Hepatocyte (in vitro differentiated cells): ENCODE data around the gene FBN1. TPM values are rescaled to one million over a fixed set of nuclear protein-coding genes. Genes with fewer than 3 reads are reported as not detected.
A peak's percentile ranks its signal among the peaks of the same experiment; 100 is the strongest.

Experiments used
- DNase-seq: peaks from one replicate; pipeline ENCODE4 v3.0.0-alpha.2; 2016; ENCODE audit warnings: low spot score
- H2AFZ ChIP-seq: fragments of 200-600 bp; sonication (generic); 2 replicates; pipeline ENCODE4 v1.6.0; 2016; ENCODE audit warnings: antibody characterized with exemption, mild to moderate bottlenecking
- H3K27ac ChIP-seq: fragments of 200-600 bp; sonication (generic); 2 replicates; pipeline ENCODE4 v1.5.1; 2016; ENCODE audit warnings: mild to moderate bottlenecking
- H3K27me3 ChIP-seq: fragments of 200-600 bp; sonication (generic); 2 replicates; pipeline ENCODE4 v1.6.1; 2016
- H3K36me3 ChIP-seq: fragments of 200-600 bp; sonication (generic); replicated peaks from 2 replicates; pipeline ENCODE4 v1.5.1; 2016; ENCODE audit warnings: low read depth; ENCODE audit not compliant: insufficient read depth
- H3K4me1 ChIP-seq: fragments of 200-600 bp; sonication (generic); 2 replicates; pipeline ENCODE4 v1.5.1; 2016; ENCODE audit warnings: mild to moderate bottlenecking, moderate library complexity; ENCODE audit not compliant: insufficient read depth
- H3K4me2 ChIP-seq: fragments of 200-600 bp; sonication (generic); 2 replicates; pipeline ENCODE4 v1.6.0; 2016
- H3K4me3 ChIP-seq: fragments of 200-600 bp; sonication (generic); 2 replicates; pipeline ENCODE4 v1.5.1; 2016; ENCODE audit warnings: mild to moderate bottlenecking
- H3K79me2 ChIP-seq: fragments of 200-600 bp; sonication (generic); 2 replicates; pipeline ENCODE4 v1.6.0; 2017; ENCODE audit warnings: mild to moderate bottlenecking
- H3K9me2 ChIP-seq: fragments of 200-600 bp; sonication (generic); replicated peaks from 2 replicates; pipeline ENCODE4 v1.6.0; 2017; ENCODE audit warnings: mild to moderate bottlenecking; ENCODE audit not compliant: insufficient read depth
- H3K9me3 ChIP-seq: fragments of 200-600 bp; sonication (generic); 2 replicates; pipeline ENCODE4 v1.5.1; 2016; ENCODE audit warnings: low read depth, mild to moderate bottlenecking
- H4K20me1 ChIP-seq: fragments of 200-600 bp; sonication (generic); 2 replicates; pipeline ENCODE4 v1.6.0; 2016; ENCODE audit warnings: mild to moderate bottlenecking; ENCODE audit not compliant: insufficient read depth, poor library complexity, severe bottlenecking
- EZH2 ChIP-seq: fragments of 200-600 bp; sonication (generic); IDR thresholded peaks from 2 replicates; pipeline ENCODE4 v1.6.1; 2016; ENCODE audit warnings: antibody characterized with exemption, mild to moderate bottlenecking, borderline replicate concordance
- EZH2phosphoT487 ChIP-seq: fragments of 200-600 bp; sonication (generic); IDR thresholded peaks from one replicate; pipeline ENCODE4 v1.6.1; 2018; ENCODE audit warnings: antibody characterized with exemption, mild to moderate bottlenecking, low read depth, moderate library complexity; ENCODE audit not compliant: unreplicated experiment, severe bottlenecking
- WGBS: methylation state at CpG from one replicate; pipeline ENCODE4 v1.1.6; 2016; ENCODE audit warnings: low lambda C conversion rate; ENCODE audit errors: missing lambda C conversion rate; 5-methylcytosine and 5-hydroxymethylcytosine counted together
- polyA plus RNA-seq: library from polyadenylated mRNA; unstranded; fragments of >200 nt; fragmentation: Nextera tagmentation; extraction: Ambion mirVana; gene quantifications from 2 replicates; pipeline ENCODE4 v1.2.1, GENCODE V29; 2016
- total RNA-seq: library from RNA; depleted of rRNA; stranded (reverse); fragments of >200 nt; gene quantifications from 2 replicates; pipeline ENCODE4 v1.2.3, GENCODE V29; 2014
- TF ChIP-seq, protein P1 (sequence below): fragments of 200-600 bp; sonication (generic); IDR thresholded peaks from 2 replicates; pipeline ENCODE4 v1.5.1; 2016; ENCODE audit warnings: antibody characterized with exemption, mild to moderate bottlenecking; ENCODE audit not compliant: poor library complexity

Gene FBN1
- total RNA-seq (172 and 199 TPM in 2 replicates), polyA plus RNA-seq (69.4 and 76.6 TPM in 2 replicates)

DNA sequence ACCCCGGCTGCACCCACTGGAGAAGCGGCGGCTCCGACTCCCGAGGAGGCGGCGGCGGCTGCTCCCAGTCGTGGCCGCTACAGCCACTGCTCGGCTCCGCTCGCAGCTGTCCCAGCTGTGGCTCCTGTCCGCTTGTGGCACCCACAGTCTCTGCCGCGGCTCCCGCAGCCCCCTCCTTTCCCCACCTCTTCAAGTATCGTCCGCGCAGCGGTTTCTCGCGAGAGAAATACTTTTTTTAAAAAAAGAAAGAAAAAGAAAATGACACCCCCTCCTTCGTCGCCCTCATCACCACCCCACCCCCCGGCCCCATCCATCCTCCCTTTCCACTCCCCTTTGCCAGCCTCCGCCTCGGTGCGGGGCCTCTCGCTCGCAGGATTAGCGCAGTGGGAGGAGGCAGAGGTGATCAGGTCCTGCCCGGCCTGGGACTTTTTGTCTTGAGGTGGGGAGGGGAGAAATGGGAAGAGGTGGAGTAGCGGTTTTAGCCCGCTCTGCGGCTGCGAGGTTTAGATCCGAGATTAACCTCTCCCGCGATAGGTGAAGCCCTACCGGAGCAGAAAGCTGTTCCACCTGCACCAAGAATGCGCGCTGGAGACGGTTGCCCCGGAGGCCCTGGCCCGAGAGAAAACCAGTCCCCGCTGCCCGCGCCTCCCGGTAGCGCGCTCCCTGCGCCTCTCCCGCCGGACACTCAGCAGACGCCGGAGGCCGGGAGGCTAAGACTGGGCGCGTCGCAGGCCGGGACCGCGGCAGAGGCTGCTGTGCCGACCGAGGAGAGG, at the start of gene FBN1:
TSS of gene FBN1 (minus strand) at position 152 of the 773 bp plus-strand sequence. CDS start 940 bp downstream, outside the sequence.
- Histone ChIP-seq H3K36me3 (no peaks in the 10 kb centered on the region), H2AFZ (peak within 1 kb of the TSS; percentile 72), H3K4me2 (peak within 1 kb of the TSS; percentile 87), H3K4me3 (peak within 1 kb of the TSS; percentile 82), H3K79me2 (peaks cover 36% of the 10 kb centered on the region), H3K27me3 (peaks cover 25% of the 10 kb centered on the region), H3K9me2 (no peaks in the 10 kb centered on the region), H3K27ac (peak within 1 kb of the TSS; percentile 86), H3K9me3 (no peaks in the 10 kb centered on the region), H3K4me1 (no peaks in the 10 kb centered on the region), H4K20me1 (peaks cover 4% of the 10 kb centered on the region)
- peak; percentile 84 for DNase-seq
- 2% methylated on average over 63 of the region's 66 CpGs for WGBS
- TF ChIP-seq EZH2 (peak; percentile 57), EZH2phosphoT487 (no peak)
- TF ChIP-seq, protein P1, sequence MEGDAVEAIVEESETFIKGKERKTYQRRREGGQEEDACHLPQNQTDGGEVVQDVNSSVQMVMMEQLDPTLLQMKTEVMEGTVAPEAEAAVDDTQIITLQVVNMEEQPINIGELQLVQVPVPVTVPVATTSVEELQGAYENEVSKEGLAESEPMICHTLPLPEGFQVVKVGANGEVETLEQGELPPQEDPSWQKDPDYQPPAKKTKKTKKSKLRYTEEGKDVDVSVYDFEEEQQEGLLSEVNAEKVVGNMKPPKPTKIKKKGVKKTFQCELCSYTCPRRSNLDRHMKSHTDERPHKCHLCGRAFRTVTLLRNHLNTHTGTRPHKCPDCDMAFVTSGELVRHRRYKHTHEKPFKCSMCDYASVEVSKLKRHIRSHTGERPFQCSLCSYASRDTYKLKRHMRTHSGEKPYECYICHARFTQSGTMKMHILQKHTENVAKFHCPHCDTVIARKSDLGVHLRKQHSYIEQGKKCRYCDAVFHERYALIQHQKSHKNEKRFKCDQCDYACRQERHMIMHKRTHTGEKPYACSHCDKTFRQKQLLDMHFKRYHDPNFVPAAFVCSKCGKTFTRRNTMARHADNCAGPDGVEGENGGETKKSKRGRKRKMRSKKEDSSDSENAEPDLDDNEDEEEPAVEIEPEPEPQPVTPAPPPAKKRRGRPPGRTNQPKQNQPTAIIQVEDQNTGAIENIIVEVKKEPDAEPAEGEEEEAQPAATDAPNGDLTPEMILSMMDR, result no peak

GRCh38 chr15:48693484-48693883, 48.0 kb upstream of the FBN1 start:
- Histone ChIP-seq H4K20me1 (no peaks in the 10 kb centered on the region), H3K79me2 (no peaks in the 10 kb centered on the region), H3K36me3 (no peaks in the 10 kb centered on the region), H3K4me1 (no peaks in the 10 kb centered on the region), H3K9me2 (no peaks in the 10 kb centered on the region), H3K9me3 (no peaks in the 10 kb centered on the region), H3K27me3 (no peaks in the 10 kb centered on the region), H2AFZ (no peak overlapping the region), H3K4me3 (no peak overlapping the region), H3K27ac (no peak overlapping the region), H3K4me2 (no peak overlapping the region)
- TF ChIP-seq, protein P1, result no peak
- TF ChIP-seq EZH2phosphoT487 (no peak), EZH2 (no peak)
- no peak for DNase-seq

- no peak for TF ChIP-seq EZH2phosphoT487
- TF ChIP-seq EZH2, result no peak
- TF ChIP-seq, protein P1, result no peak
- H3K4me1 ChIP-seq, result no peaks in the 10 kb centered on the region
- H3K27me3 ChIP-seq, result no peaks in the 10 kb centered on the region
- no peaks in the 10 kb centered on the region for H3K36me3 ChIP-seq
- no peak overlapping the region for H3K4me2 ChIP-seq
- no peaks in the 10 kb centered on the region for H3K9me2 ChIP-seq
- no peak overlapping the region for H3K27ac ChIP-seq
- WGBS, result 84% methylated on average over 2 of the region's 2 CpGs
- no peak for DNase-seq
- H2AFZ ChIP-seq, result no peak overlapping the region
- no peaks in the 10 kb centered on the region for H3K9me3 ChIP-seq
- no peaks in the 10 kb centered on the region for H4K20me1 ChIP-seq
- no peak overlapping the region for H3K4me3 ChIP-seq
- no peaks in the 10 kb centered on the region for H3K79me2 ChIP-seq
Observed at GRCh38 chr15:48688493-48688892, 43.0 kb upstream of the FBN1 start.
